HepG2 (cell line): ENCODE results near the gene CERS1. TPM values are rescaled to one million over a fixed set of nuclear protein-coding genes. Genes with fewer than 3 reads are reported as not detected.

Source experiments
- ARID4A ChIP-seq: sonication (generic); formaldehyde crosslinking; IDR thresholded peaks from 2 replicates; pipeline ENCODE4 v1.5.0; 2020; ENCODE audit warnings: mild to moderate bottlenecking, missing genetic modification reagents, borderline replicate concordance
- HCFC1 ChIP-seq: fragments of 150-350 bp; IDR thresholded peaks from 2 replicates; pipeline ENCODE4 v1.6.1; 2014; ENCODE audit warnings: low read depth, low read length
- STAG1 ChIP-seq: sonication (generic); formaldehyde crosslinking; IDR thresholded peaks from 2 replicates; pipeline ENCODE4 v1.4.0; 2020; ENCODE audit warnings: missing genetic modification reagents
- TGIF2 ChIP-seq: IDR thresholded peaks from 2 replicates; pipeline ENCODE4 v1.6.1; 2016; ENCODE audit warnings: control low read depth, missing compliant biosample characterization
- U2AF1 ChIP-seq: fragments of 200-400 bp; formaldehyde crosslinking; optimal IDR thresholded peaks from 2 replicates; pipeline ENCODE3; 2017; ENCODE audit warnings: mild to moderate bottlenecking, low read depth, low read length
- ZNF329 ChIP-seq: sonication (generic); formaldehyde crosslinking; IDR thresholded peaks from 2 replicates; pipeline ENCODE4 v1.9.0; 2021; ENCODE audit warnings: low read depth, mild to moderate bottlenecking, missing genetic modification reagents
- polyA plus RNA-seq, 8 experiments: library from polyadenylated mRNA; depleted of rRNA in 3 of 8; stranded (reverse) in 7 of 8; unstranded in 1 of 8; fragments of >200 nt; fragmentation: Illumina TruSeq in 4 of 8; extraction: Trizol in 4 of 8; gene quantifications; 2 replicates each; pipeline versions ENCODE4 v1.2.1 to v1.2.3, GENCODE V29; 2011 to 2016; ENCODE audit warnings: low read depth in 4 of 8, missing spikeins in 1 of 8, mixed read lengths in 1 of 8; ENCODE audit not compliant: insufficient read depth in 1 of 8
- total RNA-seq, 5 experiments: library from RNA; depleted of rRNA; stranded (reverse); fragments of >200 nt; fragmentation: Illumina TruSeq; extraction: Trizol; gene quantifications; 2 replicates each; pipeline ENCODE4 v1.2.3, GENCODE V29; 2016; ENCODE audit warnings: low read depth in 1 of 5
- TF ChIP-seq, protein P1 (sequence below): sonication (generic); formaldehyde crosslinking; IDR thresholded peaks from 2 replicates; pipeline ENCODE4 v1.5.0; 2020; ENCODE audit warnings: mild to moderate bottlenecking, missing genetic modification reagents, moderate library complexity

Gene CERS1
- total and polyA plus RNA-seq, 2 of the 13 experiments (the other 11 are each of a cell fraction or from before 2014, with no cell fraction given): 4.6 to 9.8 TPM

DNA sequence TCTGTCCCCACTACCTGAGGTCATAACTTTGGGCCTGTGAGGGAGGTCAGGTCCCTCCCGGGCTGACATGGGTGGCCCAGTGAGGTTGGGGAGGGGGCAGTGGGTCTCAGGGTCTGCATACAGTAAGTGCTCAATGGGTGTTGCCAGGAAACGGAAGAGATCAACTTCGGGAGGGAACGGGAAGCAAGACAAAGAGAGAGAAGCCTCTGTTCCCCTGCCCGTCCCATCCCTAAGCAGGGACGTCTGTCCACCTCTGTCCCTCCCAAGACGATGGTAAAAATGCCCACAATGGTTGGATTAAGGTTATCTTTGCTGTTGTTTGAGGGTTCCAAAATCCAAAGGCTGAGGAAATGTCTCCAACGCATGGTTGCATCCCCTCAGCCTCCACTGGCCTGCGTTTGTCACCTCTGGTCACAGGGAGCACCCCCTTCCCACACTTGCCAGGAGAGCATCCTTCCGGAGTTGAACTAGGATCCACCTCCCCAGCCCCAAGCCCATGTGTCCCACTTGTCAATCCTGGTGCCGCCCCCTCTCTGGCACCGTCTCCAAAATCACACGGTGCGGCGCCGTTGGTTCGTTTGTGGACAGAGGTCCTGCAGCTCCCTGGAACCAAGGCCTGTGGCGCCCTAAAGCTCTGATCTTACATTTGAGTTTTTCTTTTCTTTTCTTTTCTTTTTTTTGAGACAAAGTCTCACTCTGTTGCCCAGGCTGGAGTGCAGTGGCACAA lies 45.8 kb upstream of the CERS1 start (continued):
- TF ChIP-seq, protein P1, sequence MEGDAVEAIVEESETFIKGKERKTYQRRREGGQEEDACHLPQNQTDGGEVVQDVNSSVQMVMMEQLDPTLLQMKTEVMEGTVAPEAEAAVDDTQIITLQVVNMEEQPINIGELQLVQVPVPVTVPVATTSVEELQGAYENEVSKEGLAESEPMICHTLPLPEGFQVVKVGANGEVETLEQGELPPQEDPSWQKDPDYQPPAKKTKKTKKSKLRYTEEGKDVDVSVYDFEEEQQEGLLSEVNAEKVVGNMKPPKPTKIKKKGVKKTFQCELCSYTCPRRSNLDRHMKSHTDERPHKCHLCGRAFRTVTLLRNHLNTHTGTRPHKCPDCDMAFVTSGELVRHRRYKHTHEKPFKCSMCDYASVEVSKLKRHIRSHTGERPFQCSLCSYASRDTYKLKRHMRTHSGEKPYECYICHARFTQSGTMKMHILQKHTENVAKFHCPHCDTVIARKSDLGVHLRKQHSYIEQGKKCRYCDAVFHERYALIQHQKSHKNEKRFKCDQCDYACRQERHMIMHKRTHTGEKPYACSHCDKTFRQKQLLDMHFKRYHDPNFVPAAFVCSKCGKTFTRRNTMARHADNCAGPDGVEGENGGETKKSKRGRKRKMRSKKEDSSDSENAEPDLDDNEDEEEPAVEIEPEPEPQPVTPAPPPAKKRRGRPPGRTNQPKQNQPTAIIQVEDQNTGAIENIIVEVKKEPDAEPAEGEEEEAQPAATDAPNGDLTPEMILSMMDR (CRISPR knock-in tag): peak; percentile 70
- TF ChIP-seq ZNF329 (CRISPR knock-in tag) (0 out of 2 replicates have a peak, but pooled peaks have one; percentile 15), HCFC1 (no peak), ARID4A (CRISPR knock-in tag) (peak; percentile 27; the same call in 1 of the 2 replicates), U2AF1 (no peak), TGIF2 (CRISPR knock-in tag) (0 out of 2 replicates have a peak, but pooled peaks have one; percentile 27), STAG1 (CRISPR knock-in tag) (peak; percentile 83)
